Measurements from ENCODE around the gene OR10C1.

The OR10C1 gene

GRCh38 chr6:29478740-29479139 is 39.6 kb downstream of the OR10C1 start:
- FAIRE-seq: no peak

- no peak for FAIRE-seq
These were observed 40.5 kb downstream of the OR10C1 start for GRCh38 chr6:29479560-29479959.

- FAIRE-seq: no peak
These were observed 44.1 kb downstream of the OR10C1 start for GRCh38 chr6:29483186-29483585.

- no peak for FAIRE-seq
These were observed 44.6 kb downstream of the OR10C1 start for GRCh38 chr6:29483735-29484134.

GRCh38 chr6:29486577-29486976 is 47.5 kb downstream of the OR10C1 start:
- FAIRE-seq: no peak

- FAIRE-seq: no peak
These were observed 48.0 kb downstream of the OR10C1 start for GRCh38 chr6:29487131-29487530.

- FAIRE-seq: no peak
These were observed 48.6 kb downstream of the OR10C1 start, which contains the start of gene MAS1L for GRCh38 chr6:29487660-29488059. Gene MAS1L, minus strand, starts transcription at chr6:29487956. Its CDS starts 54 bp downstream, at chr6:29487902.

GRCh38 chr6:29488874-29489273 is 49.8 kb downstream of the OR10C1 start:
- FAIRE-seq: peak; percentile 92

- no peak for FAIRE-seq
These were observed 50.2 kb downstream of the OR10C1 start for GRCh38 chr6:29489286-29489685.

- no peak for FAIRE-seq
These were observed 50.9 kb downstream of the OR10C1 start for GRCh38 chr6:29490055-29490454.

- FAIRE-seq: no peak
These were observed 51.4 kb downstream of the OR10C1 start for GRCh38 chr6:29490552-29490951.
